Keratinocyte (primary cell): ENCODE data around the gene TRDN. TPM values are rescaled to one million over a fixed set of nuclear protein-coding genes. Genes with fewer than 3 reads are reported as not detected.

Source experiments
- DNase-seq: peaks from one replicate; pipeline ENCODE4 v3.0.0-alpha.2; 2011; ENCODE audit warnings: low read depth, missing footprints, low spot score
- FAIRE-seq: peaks from 2 replicates; lab custom pipeline; 2011; peaks lifted over from hg19 to GRCh38; lab: Jason Lieb, UNC
- H2AFZ ChIP-seq: 2 replicates; pipeline ENCODE4 v1.6.0; 2012; ENCODE audit warnings: low read length, control low read depth, inconsistent platforms; ENCODE audit not compliant: control insufficient read depth
- H3K27ac ChIP-seq: 2 replicates; pipeline ENCODE4 v1.5.1; 2011; ENCODE audit warnings: low read length; ENCODE audit not compliant: control insufficient read depth, insufficient read depth
- H3K27me3 ChIP-seq: 3 replicates; pipeline ENCODE4 v1.6.0; 2011; ENCODE audit warnings: low read length; ENCODE audit not compliant: control insufficient read depth, insufficient read depth; ENCODE audit errors: extremely low read depth
- H3K36me3 ChIP-seq, 2 experiments: 2 replicates in 1 of 2; 3 replicates in 1 of 2; pipeline ENCODE4 v1.5.1; 2011; ENCODE audit warnings: low read length in 2 of 2, mild to moderate bottlenecking in 1 of 2; ENCODE audit not compliant: control insufficient read depth in 2 of 2, insufficient read depth in 2 of 2; ENCODE audit errors: extremely low read depth in 1 of 2
- H3K4me1 ChIP-seq: 3 replicates; pipeline ENCODE4 v1.5.1; 2011; ENCODE audit warnings: low read length; ENCODE audit not compliant: control insufficient read depth, insufficient read depth; ENCODE audit errors: extremely low read depth
- H3K4me2 ChIP-seq: 3 replicates; pipeline ENCODE4 v1.6.0; 2011; ENCODE audit warnings: low read depth, low read length; ENCODE audit not compliant: control insufficient read depth, insufficient read depth; ENCODE audit errors: extremely low read depth
- H3K4me3 ChIP-seq, 3 experiments: fragments of 200-600 bp in 1 of 3; sonication (generic) in 1 of 3; 2 replicates in 2 of 3; 3 replicates in 1 of 3; pipeline ENCODE4 v1.5.1; 2011 to 2016; ENCODE audit warnings: low read length in 3 of 3, mild to moderate bottlenecking in 3 of 3, control low read depth in 2 of 3, inconsistent platforms in 1 of 3, low read depth in 1 of 3, mixed read lengths in 1 of 3, mixed run types in 1 of 3, moderate library complexity in 1 of 3; ENCODE audit not compliant: control insufficient read depth in 2 of 3, insufficient read depth in 2 of 3; ENCODE audit errors: extremely low read depth in 1 of 3
- H3K79me2 ChIP-seq: 2 replicates; pipeline ENCODE4 v1.6.0; 2012; ENCODE audit warnings: low read length; ENCODE audit not compliant: control insufficient read depth, insufficient read depth
- H3K9ac ChIP-seq: 3 replicates; pipeline ENCODE4 v1.6.0; 2011; ENCODE audit warnings: low read length; ENCODE audit not compliant: control insufficient read depth, insufficient read depth; ENCODE audit errors: extremely low read depth
- H3K9me1 ChIP-seq: 3 replicates; pipeline ENCODE4 v1.6.0; 2011; ENCODE audit warnings: low read length; ENCODE audit not compliant: control insufficient read depth, insufficient read depth; ENCODE audit errors: extremely low read depth
- H3K9me3 ChIP-seq: 2 replicates; pipeline ENCODE4 v1.5.1; 2012; ENCODE audit warnings: low read depth, low read length; ENCODE audit not compliant: control insufficient read depth
- H4K20me1 ChIP-seq: 3 replicates; pipeline ENCODE4 v1.6.0; 2011; ENCODE audit warnings: low read length; ENCODE audit not compliant: control insufficient read depth, insufficient read depth; ENCODE audit errors: extremely low read depth
- EZH2 ChIP-seq: IDR thresholded peaks from one replicate; pipeline ENCODE4 v1.6.1; 2012; ENCODE audit warnings: inconsistent platforms, mild to moderate bottlenecking, low read length, moderate library complexity
- dilution Hi-C: fragments of 300-500 bp; cut with MboI; formaldehyde crosslinking; loops from one replicate; pipeline ENCODE4 v1.7.0; 2020; ENCODE audit warnings: low sequenced_read_pairs; ENCODE audit not compliant: extremely low pct_ligation_motif_present
- polyA plus RNA-seq, 5 experiments: library from polyadenylated mRNA; depleted of rRNA in 3 of 5; stranded (reverse) in 3 of 5; stranded (forward) in 1 of 5; unstranded in 1 of 5; fragments of >200 nt; gene quantifications; 1 replicate in 1 of 5; 2 replicates in 3 of 5; 3 replicates in 1 of 5; pipeline versions ENCODE4 v1.2.1 to v1.2.3, GENCODE V29; 2011 to 2012; ENCODE audit warnings: missing spikeins in 2 of 5, low read depth in 1 of 5, low replicate concordance in 1 of 5
- TF ChIP-seq, protein P1 (sequence below), 3 experiments: IDR thresholded peaks in 1 of 3; conservative IDR thresholded peaks in 1 of 3; optimal IDR thresholded peaks in 1 of 3; 2 replicates in 2 of 3; 3 replicates in 1 of 3; pipeline versions ENCODE3 to v1.5.1; 2011; ENCODE audit warnings: low read length in 3 of 3, mild to moderate bottlenecking in 3 of 3, moderate library complexity in 2 of 3, control low read depth in 1 of 3, inconsistent platforms in 1 of 3; ENCODE audit not compliant: insufficient read depth in 2 of 3; ENCODE audit errors: extremely low read depth in 1 of 3

Gene TRDN
- polyA plus RNA-seq, 1 donor (not counting 4 experiments of a cell fraction or from before 2014, with no cell fraction given): not detected

DNA sequence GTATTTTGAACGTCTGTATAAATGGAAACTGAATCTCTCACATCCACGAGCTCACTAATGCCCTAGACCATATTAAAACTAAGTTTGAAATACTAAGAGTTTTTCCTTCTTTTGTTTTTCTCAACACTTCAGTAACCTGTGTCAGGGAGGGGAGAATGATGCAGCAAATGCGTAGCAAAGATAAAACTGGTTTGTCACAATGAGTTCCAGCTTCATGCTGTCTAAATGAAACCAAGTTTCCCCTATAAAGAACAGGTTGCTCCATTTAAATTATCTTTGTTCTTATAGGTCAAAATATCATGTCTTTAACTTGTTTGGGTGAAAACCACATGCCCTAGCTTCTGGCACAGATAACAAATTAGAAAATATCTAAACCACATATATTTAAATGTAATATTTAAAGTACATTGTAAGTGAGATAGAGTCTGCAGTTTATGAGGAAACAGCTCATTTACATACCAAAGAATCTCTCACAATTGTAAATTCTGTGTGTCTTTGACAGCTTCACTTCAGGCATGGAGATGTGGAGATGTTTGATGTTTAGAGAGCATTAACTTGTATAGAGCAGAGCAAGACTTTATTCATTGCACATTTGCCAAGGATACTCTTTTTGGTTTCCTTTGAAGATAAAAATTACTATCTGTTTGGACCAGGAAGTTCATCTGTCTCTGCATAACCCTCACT is 7.3 kb downstream of the TRDN start:
- Histone ChIP-seq H3K9me1 (no peaks in the 10 kb centered on the region), H3K36me3 (no peaks in the 10 kb centered on the region), H3K4me1 (no peaks in the 10 kb centered on the region), H3K9ac (no peak overlapping the region), H3K79me2 (no peaks in the 10 kb centered on the region), H4K20me1 (no peaks in the 10 kb centered on the region), H2AFZ (no peak overlapping the region), H3K27me3 (no peaks in the 10 kb centered on the region), H3K4me3 (no peak overlapping the region), H3K4me2 (no peak overlapping the region), H3K27ac (no peak overlapping the region), H3K9me3 (no peaks in the 10 kb centered on the region)
- DNase-seq (no peak), FAIRE-seq (no peak)
- TF ChIP-seq EZH2: no peak
- TF ChIP-seq, protein P1, sequence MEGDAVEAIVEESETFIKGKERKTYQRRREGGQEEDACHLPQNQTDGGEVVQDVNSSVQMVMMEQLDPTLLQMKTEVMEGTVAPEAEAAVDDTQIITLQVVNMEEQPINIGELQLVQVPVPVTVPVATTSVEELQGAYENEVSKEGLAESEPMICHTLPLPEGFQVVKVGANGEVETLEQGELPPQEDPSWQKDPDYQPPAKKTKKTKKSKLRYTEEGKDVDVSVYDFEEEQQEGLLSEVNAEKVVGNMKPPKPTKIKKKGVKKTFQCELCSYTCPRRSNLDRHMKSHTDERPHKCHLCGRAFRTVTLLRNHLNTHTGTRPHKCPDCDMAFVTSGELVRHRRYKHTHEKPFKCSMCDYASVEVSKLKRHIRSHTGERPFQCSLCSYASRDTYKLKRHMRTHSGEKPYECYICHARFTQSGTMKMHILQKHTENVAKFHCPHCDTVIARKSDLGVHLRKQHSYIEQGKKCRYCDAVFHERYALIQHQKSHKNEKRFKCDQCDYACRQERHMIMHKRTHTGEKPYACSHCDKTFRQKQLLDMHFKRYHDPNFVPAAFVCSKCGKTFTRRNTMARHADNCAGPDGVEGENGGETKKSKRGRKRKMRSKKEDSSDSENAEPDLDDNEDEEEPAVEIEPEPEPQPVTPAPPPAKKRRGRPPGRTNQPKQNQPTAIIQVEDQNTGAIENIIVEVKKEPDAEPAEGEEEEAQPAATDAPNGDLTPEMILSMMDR (optimal IDR thresholded peaks at IDR 0.05 in 1 of 3, IDR thresholded peaks at IDR 0.05 in 1 of 3, conservative IDR thresholded peaks at IDR 0.05 in 1 of 3; ENCODE audit: extremely low read depth in 1 of 3, insufficient read depth in 2 of 3, low read length in 3 of 3): no peak
- dilution Hi-C loops: no loop called here

DNA sequence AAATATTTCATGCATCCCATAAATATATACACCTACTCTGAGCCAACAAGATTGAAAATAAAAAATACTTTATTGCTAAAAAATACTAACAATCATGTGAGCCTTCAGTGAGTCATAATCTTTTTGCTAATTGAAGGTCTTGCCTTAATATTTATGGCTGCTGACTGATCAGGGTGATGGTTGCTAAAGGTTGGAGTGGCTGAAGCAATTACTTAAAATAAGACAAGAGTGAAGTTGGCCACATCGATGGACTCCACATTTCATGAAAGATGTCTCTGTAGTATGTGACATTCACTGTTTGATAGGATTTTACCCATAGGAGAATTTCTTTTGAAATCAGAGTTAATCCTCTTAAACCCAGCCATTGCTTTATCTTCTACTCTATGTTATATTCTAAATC is 11.1 kb downstream of the TRDN start:
- Histone ChIP-seq H3K27me3 (no peaks in the 10 kb centered on the region), H3K27ac (no peak overlapping the region), H4K20me1 (no peaks in the 10 kb centered on the region), H3K36me3 (no peaks in the 10 kb centered on the region), H3K79me2 (no peaks in the 10 kb centered on the region), H3K4me2 (no peak overlapping the region), H3K9ac (no peak overlapping the region), H3K4me1 (no peaks in the 10 kb centered on the region), H3K4me3 (no peak overlapping the region), H3K9me1 (no peaks in the 10 kb centered on the region), H3K9me3 (no peaks in the 10 kb centered on the region), H2AFZ (no peak overlapping the region)
- DNase-seq: no peak
- FAIRE-seq: no peak
- dilution Hi-C loops: no loop called here
- TF ChIP-seq, protein P1 (optimal IDR thresholded peaks at IDR 0.05 in 1 of 3, IDR thresholded peaks at IDR 0.05 in 1 of 3, conservative IDR thresholded peaks at IDR 0.05 in 1 of 3; ENCODE audit: extremely low read depth in 1 of 3, insufficient read depth in 2 of 3, low read length in 3 of 3): no peak
- TF ChIP-seq EZH2: no peak
